HG03439 (cell line): Measurements from ENCODE around the gene VPS50.
A peak's percentile ranks its signal among the peaks of the same experiment; 100 is the strongest.
"Not testable (repeated sequence)": the region's sequence is repeated elsewhere in the genome, so short reads cannot be mapped to it uniquely, and the experiment has no call there.

ENCODE experiments used
- ATAC-seq: cut with Tn5 transposase; IDR thresholded peaks from one replicate; pipeline ENCODE4 v1.9.1; 2021; ENCODE audit warnings: mild to moderate bottlenecking, moderate library complexity; ENCODE audit not compliant: unreplicated experiment

VPS50 gene

GRCh38 chr7:93327006-93327633 lies 95.0 kb downstream of the VPS50 start:
- no peak for ATAC-seq

GRCh38 chr7:93331706-93332105 lies 99.5 kb downstream of the VPS50 start:
- ATAC-seq, result no peak

- ATAC-seq, result no peak
Observed at GRCh38 chr7:93332172-93332571, 100.0 kb downstream of the VPS50 start.

- no peak for ATAC-seq
Observed at GRCh38 chr7:93337052-93337451, 104.9 kb downstream of the VPS50 start.

- not testable (repeated sequence) for ATAC-seq
Observed at GRCh38 chr7:93342178-93342577, 110.0 kb downstream of the VPS50 start.

GRCh38 chr7:93350338-93350737 lies 118.2 kb downstream of the VPS50 start:
- ATAC-seq, result no peak

GRCh38 chr7:93352881-93353280 lies 120.7 kb downstream of the VPS50 start:
- no peak for ATAC-seq

- no peak for ATAC-seq
Observed at GRCh38 chr7:93354815-93355214, 122.6 kb downstream of the VPS50 start.

- ATAC-seq, result no peak
Observed at GRCh38 chr7:93359520-93360198, 127.5 kb downstream of the VPS50 start.

- ATAC-seq, result no peak
Observed at GRCh38 chr7:93361853-93362252, 129.7 kb downstream of the VPS50 start.

GRCh38 chr7:93364806-93365205 lies 132.6 kb downstream of the VPS50 start:
- no peak for ATAC-seq

- ATAC-seq, result no peak
Observed at GRCh38 chr7:93365341-93365740, 133.2 kb downstream of the VPS50 start.

- no peak for ATAC-seq
Observed at GRCh38 chr7:93366816-93367215, 134.7 kb downstream of the VPS50 start.

- no peak for ATAC-seq
Observed at GRCh38 chr7:93367254-93367653, 135.1 kb downstream of the VPS50 start.

- not testable (repeated sequence) for ATAC-seq
Observed at GRCh38 chr7:93370937-93371336, 138.8 kb downstream of the VPS50 start.

GRCh38 chr7:93373537-93373936 lies 141.4 kb downstream of the VPS50 start:
- ATAC-seq, result no peak

- no peak for ATAC-seq
Observed at GRCh38 chr7:93374345-93374940, 142.3 kb downstream of the VPS50 start.

GRCh38 chr7:93375603-93376002 lies 143.4 kb downstream of the VPS50 start:
- ATAC-seq, result no peak

- peak; percentile 60 for ATAC-seq
Observed at GRCh38 chr7:93378131-93378760, 146.1 kb downstream of the VPS50 start.

- ATAC-seq, result no peak
Observed at GRCh38 chr7:93382362-93382761, 150.2 kb downstream of the VPS50 start.

- no peak for ATAC-seq
Observed at GRCh38 chr7:93390660-93391059, 158.5 kb downstream of the VPS50 start.

GRCh38 chr7:93392984-93393383 lies 160.8 kb downstream of the VPS50 start:
- no peak for ATAC-seq
